Measurements from ENCODE around the gene YOD1. TPM values are rescaled to one million over a fixed set of nuclear protein-coding genes. Genes with fewer than 3 reads are reported as not detected.

The YOD1 gene
- total and polyA plus RNA-seq, 2 donors (not counting 1 experiment from before 2014, with no cell fraction given), result 3.0 to 5.6 TPM

- peaks cover 7% of the 10 kb centered on the region for H3K4me1 ChIP-seq (ENCODE audit: control insufficient read depth, extremely low read depth, insufficient read depth, low read length)
- H3K27me3 ChIP-seq (ENCODE audit: control insufficient read depth, insufficient read depth, low read length), result no peaks in the 10 kb centered on the region
- no peak overlapping the region for H3K4me3 ChIP-seq (replicated peaks in 1 of 4; ENCODE audit: control extremely low read depth in 1 of 4, insufficient read depth in 1 of 4, low read depth in 3 of 4, low read length in 4 of 4)
- H3K4me2 ChIP-seq (ENCODE audit: extremely low read depth, insufficient read depth, low read length), result no peak overlapping the region
- H4K20me1 ChIP-seq (ENCODE audit: control insufficient read depth, extremely low read depth, insufficient read depth, low read length), result no peaks in the 10 kb centered on the region
- no peaks in the 10 kb centered on the region for H3K79me2 ChIP-seq (ENCODE audit: control insufficient read depth, insufficient read depth, low read length)
- no peaks in the 10 kb centered on the region for H3K36me3 ChIP-seq (ENCODE audit: control insufficient read depth, insufficient read depth, low read length)
- no peak for TF ChIP-seq EZH2 (IDR thresholded peaks at IDR 0.05; ENCODE audit: low read length, missing control alignments)
- TF ChIP-seq, protein P1, sequence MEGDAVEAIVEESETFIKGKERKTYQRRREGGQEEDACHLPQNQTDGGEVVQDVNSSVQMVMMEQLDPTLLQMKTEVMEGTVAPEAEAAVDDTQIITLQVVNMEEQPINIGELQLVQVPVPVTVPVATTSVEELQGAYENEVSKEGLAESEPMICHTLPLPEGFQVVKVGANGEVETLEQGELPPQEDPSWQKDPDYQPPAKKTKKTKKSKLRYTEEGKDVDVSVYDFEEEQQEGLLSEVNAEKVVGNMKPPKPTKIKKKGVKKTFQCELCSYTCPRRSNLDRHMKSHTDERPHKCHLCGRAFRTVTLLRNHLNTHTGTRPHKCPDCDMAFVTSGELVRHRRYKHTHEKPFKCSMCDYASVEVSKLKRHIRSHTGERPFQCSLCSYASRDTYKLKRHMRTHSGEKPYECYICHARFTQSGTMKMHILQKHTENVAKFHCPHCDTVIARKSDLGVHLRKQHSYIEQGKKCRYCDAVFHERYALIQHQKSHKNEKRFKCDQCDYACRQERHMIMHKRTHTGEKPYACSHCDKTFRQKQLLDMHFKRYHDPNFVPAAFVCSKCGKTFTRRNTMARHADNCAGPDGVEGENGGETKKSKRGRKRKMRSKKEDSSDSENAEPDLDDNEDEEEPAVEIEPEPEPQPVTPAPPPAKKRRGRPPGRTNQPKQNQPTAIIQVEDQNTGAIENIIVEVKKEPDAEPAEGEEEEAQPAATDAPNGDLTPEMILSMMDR (conservative IDR thresholded peaks at IDR 0.05 in 1 of 2, IDR thresholded peaks at IDR 0.05 in 1 of 2; ENCODE audit: low read depth in 1 of 2, low read length in 2 of 2), result no peak
- H3K9ac ChIP-seq (ENCODE audit: insufficient read depth, low read length), result no peak overlapping the region
- no peak overlapping the region for H2AFZ ChIP-seq (ENCODE audit: low read length)
- no peaks in the 10 kb centered on the region for H3K9me3 ChIP-seq (ENCODE audit: control insufficient read depth, insufficient read depth, low read depth, low read length)
- peak in 1 of 2 donors; percentile 25 for DNase-seq (ENCODE audit: low read depth in 2 of 2)
- no peak overlapping the region for H3K27ac ChIP-seq (ENCODE audit: insufficient read depth, low read length)
Observed at GRCh38 chr1:207020709-207021107, 30.3 kb downstream of the YOD1 start.

- DNase-seq (ENCODE audit: low read depth in 2 of 2), result no peak
- Histone ChIP-seq H3K79me2 (ENCODE audit: control insufficient read depth, insufficient read depth, low read length) (no peaks in the 10 kb centered on the region), H2AFZ (ENCODE audit: low read length) (no peak overlapping the region), H4K20me1 (ENCODE audit: control insufficient read depth, extremely low read depth, insufficient read depth, low read length) (no peaks in the 10 kb centered on the region), H3K4me2 (ENCODE audit: extremely low read depth, insufficient read depth, low read length) (no peak overlapping the region), H3K4me1 (ENCODE audit: control insufficient read depth, extremely low read depth, insufficient read depth, low read length) (peaks cover 2% of the 10 kb centered on the region), H3K9ac (ENCODE audit: insufficient read depth, low read length) (no peak overlapping the region), H3K36me3 (ENCODE audit: control insufficient read depth, insufficient read depth, low read length) (no peaks in the 10 kb centered on the region), H3K4me3 (replicated peaks in 1 of 4; ENCODE audit: control extremely low read depth in 1 of 4, insufficient read depth in 1 of 4, low read depth in 3 of 4, low read length in 4 of 4) (no peak overlapping the region), H3K27me3 (ENCODE audit: control insufficient read depth, insufficient read depth, low read length) (no peaks in the 10 kb centered on the region), H3K9me3 (ENCODE audit: control insufficient read depth, insufficient read depth, low read depth, low read length) (no peaks in the 10 kb centered on the region), H3K27ac (ENCODE audit: insufficient read depth, low read length) (no peak overlapping the region)
- TF ChIP-seq, protein P1 (conservative IDR thresholded peaks at IDR 0.05 in 1 of 2, IDR thresholded peaks at IDR 0.05 in 1 of 2; ENCODE audit: low read depth in 1 of 2, low read length in 2 of 2), result no peak
- no peak for TF ChIP-seq EZH2 (IDR thresholded peaks at IDR 0.05; ENCODE audit: low read length, missing control alignments)
Observed at GRCh38 chr1:207020065-207020708, 30.8 kb downstream of the YOD1 start.

DNA sequence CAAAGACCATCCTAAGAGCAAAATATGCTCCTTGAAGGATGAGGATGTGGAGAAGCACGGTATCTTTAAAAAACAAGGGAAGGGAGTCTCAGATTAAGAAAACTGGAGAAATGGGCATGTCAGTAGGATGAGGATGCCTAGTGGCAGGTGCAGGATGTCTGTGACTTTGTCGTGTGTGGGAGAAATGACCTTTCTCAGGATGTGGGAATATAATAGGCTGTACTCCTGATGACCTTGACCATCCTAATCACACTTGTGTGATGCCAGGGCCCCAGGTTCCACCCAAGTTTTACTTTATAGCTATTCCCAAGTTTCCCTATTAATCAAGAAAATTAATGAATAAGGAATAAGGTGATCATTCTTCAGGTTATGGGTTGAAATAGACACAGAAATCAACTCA is 31.3 kb downstream of the YOD1 start:
- no peak overlapping the region for H3K4me2 ChIP-seq (ENCODE audit: extremely low read depth, insufficient read depth, low read length)
- no peak for TF ChIP-seq EZH2 (IDR thresholded peaks at IDR 0.05; ENCODE audit: low read length, missing control alignments)
- TF ChIP-seq, protein P1 (conservative IDR thresholded peaks at IDR 0.05 in 1 of 2, IDR thresholded peaks at IDR 0.05 in 1 of 2; ENCODE audit: low read depth in 1 of 2, low read length in 2 of 2), result no peak
- no peaks in the 10 kb centered on the region for H3K36me3 ChIP-seq (ENCODE audit: control insufficient read depth, insufficient read depth, low read length)
- no peak overlapping the region for H3K27ac ChIP-seq (ENCODE audit: insufficient read depth, low read length)
- H3K79me2 ChIP-seq (ENCODE audit: control insufficient read depth, insufficient read depth, low read length), result no peaks in the 10 kb centered on the region
- DNase-seq (ENCODE audit: low read depth in 2 of 2), result no peak
- H3K4me1 ChIP-seq (ENCODE audit: control insufficient read depth, extremely low read depth, insufficient read depth, low read length), result no peaks in the 10 kb centered on the region
- H3K27me3 ChIP-seq (ENCODE audit: control insufficient read depth, insufficient read depth, low read length), result no peaks in the 10 kb centered on the region
- H2AFZ ChIP-seq (ENCODE audit: low read length), result no peak overlapping the region
- H4K20me1 ChIP-seq (ENCODE audit: control insufficient read depth, extremely low read depth, insufficient read depth, low read length), result no peaks in the 10 kb centered on the region
- no peaks in the 10 kb centered on the region for H3K9me3 ChIP-seq (ENCODE audit: control insufficient read depth, insufficient read depth, low read depth, low read length)
- no peak overlapping the region for H3K4me3 ChIP-seq (replicated peaks in 1 of 4; ENCODE audit: control extremely low read depth in 1 of 4, insufficient read depth in 1 of 4, low read depth in 3 of 4, low read length in 4 of 4)
- H3K9ac ChIP-seq (ENCODE audit: insufficient read depth, low read length), result no peak overlapping the region

Data from fibroblast of lung (primary cell).